IMR-90 (cell line): ENCODE data around the gene RBM23. TPM values are rescaled to one million over a fixed set of nuclear protein-coding genes. Genes with fewer than 3 reads are reported as not detected.

Experiments used
- ATAC-seq: fragments of 200-7000 bp; cut with Tn5 transposase; 2 replicates; pipeline ENCODE4 v1.9.1; 2020; ENCODE audit warnings: low read depth, mild to moderate bottlenecking, moderate library complexity
- BruUV-seq: library from RNA; stranded (reverse); fragments of 400-500 nt; replicated peaks from 2 replicates; lab custom pipeline; 2021; lab: Mats Ljungman, UMichigan
- CTCF ChIA-PET: fragments of 300-600 bp; formaldehyde crosslinking; extraction: SDS; loops from one replicate; lab custom pipeline; 2021; ENCODE audit warnings: antibody characterized with exemption; lab: Yijun Ruan, JAX
- POLR2A ChIA-PET: fragments of 300-600 bp; sonication (Branson Sonifier 250); formaldehyde crosslinking; loops from one replicate; lab custom pipeline; 2022; ENCODE audit warnings: antibody characterized with exemption; ENCODE audit not compliant: unreplicated experiment; lab: Charles Lee
- DNase-seq: peaks from one replicate; pipeline ENCODE4 v3.0.0; 2013
- H2AFZ ChIP-seq: replicated peaks from 2 replicates; pipeline ENCODE3; 2013; ENCODE audit warnings: low read length, mild to moderate bottlenecking; ENCODE audit not compliant: poor library complexity
- H2AK5ac ChIP-seq: 2 replicates; pipeline ENCODE4 v1.6.1; 2013; ENCODE audit warnings: low read depth, low read length, inconsistent platforms
- H2AK9ac ChIP-seq: replicated peaks from 2 replicates; pipeline ENCODE3; 2013; ENCODE audit warnings: mild to moderate bottlenecking, low read depth, low read length, moderate library complexity; ENCODE audit not compliant: poor library complexity
- H2BK120ac ChIP-seq: 2 replicates; pipeline ENCODE4 v1.6.1; 2013; ENCODE audit warnings: low read depth, low read length, inconsistent platforms
- H2BK15ac ChIP-seq: 3 replicates; pipeline ENCODE4 v1.6.1; 2013; ENCODE audit warnings: low read depth, low read length, inconsistent platforms
- H2BK20ac ChIP-seq: 2 replicates; pipeline ENCODE4 v1.6.1; 2013; ENCODE audit warnings: low read depth, mild to moderate bottlenecking, inconsistent platforms, low read length, moderate library complexity
- H2BK5ac ChIP-seq: 2 replicates; pipeline ENCODE4 v1.6.1; 2013; ENCODE audit warnings: mild to moderate bottlenecking, low read depth, low read length, inconsistent platforms; ENCODE audit not compliant: poor library complexity, severe bottlenecking
- H3K14ac ChIP-seq: replicated peaks from 2 replicates; pipeline ENCODE4 v1.6.1; 2013; ENCODE audit warnings: low read depth, low read length, inconsistent platforms
- H3K18ac ChIP-seq: 2 replicates; pipeline ENCODE4 v1.6.1; 2013; ENCODE audit warnings: low read depth, low read length, control low read depth
- H3K23ac ChIP-seq: 2 replicates; pipeline ENCODE4 v1.6.1; 2013; ENCODE audit warnings: low read depth, low read length, inconsistent platforms
- H3K27ac ChIP-seq: 2 replicates; pipeline ENCODE4 v1.5.1; 2013; ENCODE audit warnings: mild to moderate bottlenecking, control low read depth, low read length; ENCODE audit not compliant: insufficient read depth
- H3K27me3 ChIP-seq: 2 replicates; pipeline ENCODE4 v1.6.1; 2013; ENCODE audit warnings: low read length; ENCODE audit not compliant: control insufficient read depth, insufficient read depth
- H3K36me3 ChIP-seq: 2 replicates; pipeline ENCODE4 v1.6.1; 2013; ENCODE audit warnings: low read length, mixed read lengths; ENCODE audit not compliant: control insufficient read depth, insufficient read depth
- H3K4ac ChIP-seq: 2 replicates; pipeline ENCODE4 v1.6.1; 2013; ENCODE audit warnings: low read depth, low read length, inconsistent platforms
- H3K4me1 ChIP-seq: 2 replicates; pipeline ENCODE4 v1.6.1; 2013; ENCODE audit warnings: low read length, mixed read lengths; ENCODE audit not compliant: control insufficient read depth, insufficient read depth
- H3K4me2 ChIP-seq: 2 replicates; pipeline ENCODE4 v1.6.1; 2013; ENCODE audit warnings: low read depth, mild to moderate bottlenecking, control low read depth, low read length, moderate library complexity
- H3K4me3 ChIP-seq: 2 replicates; pipeline ENCODE4 v1.5.1; 2013; ENCODE audit warnings: low read depth, mild to moderate bottlenecking, control low read depth, low read length, moderate library complexity; ENCODE audit not compliant: insufficient read depth
- H3K56ac ChIP-seq: 2 replicates; pipeline ENCODE4 v1.6.1; 2013; ENCODE audit warnings: low read length, inconsistent platforms; ENCODE audit not compliant: insufficient read depth; ENCODE audit errors: extremely low read depth
- H3K79me1 ChIP-seq, 2 experiments: 2 replicates each; pipeline ENCODE4 v1.6.1; 2013; ENCODE audit warnings: low read length in 2 of 2, inconsistent platforms in 1 of 2, low read depth in 1 of 2
- H3K9ac ChIP-seq: 2 replicates; pipeline ENCODE4 v1.6.1; 2013; ENCODE audit warnings: low read depth, low read length, control low read depth
- H3K9me1 ChIP-seq: 2 replicates; pipeline ENCODE4 v1.6.1; 2013; ENCODE audit warnings: low read length, inconsistent platforms; ENCODE audit not compliant: insufficient read depth
- H3K9me3 ChIP-seq: 2 replicates; pipeline ENCODE4 v1.6.1; 2013; ENCODE audit warnings: low read length; ENCODE audit not compliant: control insufficient read depth, insufficient read depth
- H4K20me1 ChIP-seq: 2 replicates; pipeline ENCODE4 v1.6.1; 2013; ENCODE audit warnings: low read length, inconsistent platforms; ENCODE audit not compliant: insufficient read depth
- H4K5ac ChIP-seq: 2 replicates; pipeline ENCODE4 v1.6.1; 2013; ENCODE audit warnings: mild to moderate bottlenecking, low read depth, low read length, control low read depth
- H4K8ac ChIP-seq, 2 experiments: 2 replicates each; pipeline ENCODE4 v1.6.1; 2013; ENCODE audit warnings: low read depth in 2 of 2, low read length in 2 of 2, control low read depth in 1 of 2, inconsistent platforms in 1 of 2
- H4K91ac ChIP-seq: 2 replicates; pipeline ENCODE4 v1.6.1; 2013; ENCODE audit warnings: low read depth, low read length, inconsistent platforms; ENCODE audit not compliant: insufficient read depth
- CTCF ChIP-seq: conservative IDR thresholded peaks from 2 replicates; pipeline ENCODE4 v1.5.1; 2012; ENCODE audit warnings: mild to moderate bottlenecking, low read depth, low read length, improper control_type of control experiment
- ELK1 ChIP-seq: fragments of 150-350 bp; IDR thresholded peaks from 2 replicates; pipeline ENCODE4 v1.6.1; 2016; ENCODE audit warnings: low read depth, mild to moderate bottlenecking, low read length, moderate library complexity, borderline replicate concordance
- MAZ ChIP-seq: IDR thresholded peaks from 2 replicates; pipeline ENCODE4 v1.6.1; 2012; ENCODE audit warnings: low read depth, mild to moderate bottlenecking, low read length, improper control_type of control experiment, moderate library complexity, borderline replicate concordance
- WGBS, 2 experiments: methylation state at CpG; one replicate each; pipeline versions ENCODE4 v1.1.5 to v1.1.7; 2013; ENCODE audit warnings: missing lambda C conversion rate in 2 of 2; ENCODE audit not compliant: insufficient read length in 1 of 2; ENCODE audit errors: extremely low coverage in 2 of 2; 5-methylcytosine and 5-hydroxymethylcytosine counted together
- dilution Hi-C: fragments of 300-500 bp; cut with HindIII; formaldehyde crosslinking; loops from one replicate; pipeline ENCODE4 v1.14.3; 2018; ENCODE audit warnings: low sequenced_read_pairs; ENCODE audit not compliant: unreplicated experiment
- in situ Hi-C: fragments of 300-500 bp; cut with MboI; formaldehyde crosslinking; loops from 3 replicates; pipeline ENCODE4 v1.14.3; 2019; ENCODE audit warnings: low sequenced_read_pairs, inconsistent platforms, mixed read lengths
- intact Hi-C: fragments of 100-400 bp; cut with micrococcal nuclease; formaldehyde crosslinking; loops from 2 replicates; pipeline ENCODE4 v1.10.0; 2022
- polyA plus RNA-seq, 3 experiments: library from polyadenylated mRNA; depleted of rRNA; stranded (reverse); fragments of >200 nt; gene quantifications; 2 replicates each; pipeline ENCODE4 v1.2.3, GENCODE V29; 2012; ENCODE audit warnings: low replicate concordance in 1 of 3
- total RNA-seq: library from RNA; depleted of rRNA; stranded (reverse); fragments of >200 nt; gene quantifications from 2 replicates; pipeline ENCODE4 v1.2.3, GENCODE V29; 2012

RBM23 gene
- total and polyA plus RNA-seq, 2 of the 4 experiments (the other 2 are of a cell fraction) = 44.7 to 375 TPM

GRCh38 chr14:22886500-22887259 is 32.3 kb downstream of the RBM23 start:
- Histone ChIP-seq H4K91ac (peak overlapping the region; percentile 77), H2BK120ac (peak overlapping the region; percentile 11; the same call in 1 of the 2 replicates), H2AK5ac (peak overlapping the region; percentile 64; the same call in 1 of the 2 replicates), H3K23ac (peak overlapping the region; percentile 71), H3K36me3 (no peaks in the 10 kb centered on the region), H3K56ac (peak overlapping the region; percentile 78; the same call in 1 of the 2 replicates), H3K9ac (peak overlapping the region; percentile 41), H3K9me1 (peaks cover 11% of the 10 kb centered on the region; the same call in 1 of the 2 replicates), H3K4ac (peak overlapping the region; percentile 76), H3K18ac (peak overlapping the region; percentile 20), H3K9me3 (no peaks in the 10 kb centered on the region), H2AFZ (peak overlapping the region; percentile 98), H3K79me1 (peaks cover 7 to 17% of the 10 kb centered on the region in 2 experiments; a peak in 3 of 4 replicates), H2BK5ac (peak overlapping the region; percentile 18), H3K4me2 (peak overlapping the region; percentile 76), H4K8ac (peak overlapping the region; percentile 27 to 97), H2AK9ac (peak overlapping the region; percentile 73), H3K27ac (peak overlapping the region; percentile 6; the same call in 1 of the 2 replicates), H3K14ac (peak overlapping the region; percentile 95), H4K5ac (peak overlapping the region; percentile 66), H3K4me1 (peaks cover 5% of the 10 kb centered on the region; the same call in 1 of the 2 replicates), H2BK20ac (peak overlapping the region; percentile 11; the same call in 1 of the 2 replicates), H3K27me3 (no peaks in the 10 kb centered on the region), H4K20me1 (no peaks in the 10 kb centered on the region), H3K4me3 (peak overlapping the region; percentile 47), H2BK15ac (no peak overlapping the region)
- peak; percentile 13 for DNase-seq
- intact Hi-C loops = loop anchor here (2.0 kb wide), 1 partner anchor 14 kb away; no protein-coding TSS in a partner anchor
- BruUV-seq = no TSS peak
- peak; percentile 81 for ATAC-seq
- dilution Hi-C loops = no loop called here
- in situ Hi-C loops = no loop called here
- TF ChIP-seq CTCF (0 out of 2 replicates have a peak, but pooled peaks have one; percentile 10), ELK1 (no peak), MAZ (peak; percentile 20; the same call in 1 of the 2 replicates)
- CTCF ChIA-PET = interaction anchor here (1.6 to 1.8 kb wide), 2 partner anchors 14 kb away, joined by 5 to 7 read pairs; no protein-coding TSS in a partner anchor
- POLR2A ChIA-PET = no interaction called here
- 13% methylated on average over 32 of the region's 77 CpGs; no CpG with 5 or more reads in 1 of the 2 experiments for WGBS, 2 experiments
